Activated naive CD8-positive, alpha-beta T cell treated with anti-CD3 and anti-CD28 coated beads, Interleukin-2, amount 50 U/mL, for 24 hours (primary cell): ENCODE measurements around the gene TGFB1.
"Not testable (repeated sequence)": the region's sequence is repeated elsewhere in the genome, so short reads cannot be mapped to it uniquely, and the experiment has no call there.

Source experiments
- ATAC-seq: fragments of 150-1000 bp; cut with Tn5 transposase; one replicate; pipeline ENCODE4 v1.10.0; 2021
- DNase-seq: peaks from one replicate; pipeline ENCODE4 v3.0.0; 2021
- H3K27ac Mint-ChIP-seq: one replicate; pipeline ENCODE4 v1.8.0; 2021; ENCODE audit warnings: mild to moderate bottlenecking, mixed read lengths
- H3K27me3 Mint-ChIP-seq: one replicate; pipeline ENCODE4 v1.8.0; 2021; ENCODE audit warnings: mixed read lengths
- H3K36me3 Mint-ChIP-seq: one replicate; pipeline ENCODE4 v1.8.0; 2021; ENCODE audit warnings: low read depth, mixed read lengths
- H3K4me1 Mint-ChIP-seq: one replicate; pipeline ENCODE4 v1.8.0; 2021; ENCODE audit warnings: mixed read lengths
- H3K4me3 Mint-ChIP-seq: one replicate; pipeline ENCODE4 v1.8.0; 2021; ENCODE audit warnings: mild to moderate bottlenecking, moderate library complexity, mixed read lengths
- H3K9me3 Mint-ChIP-seq: one replicate; pipeline ENCODE4 v1.8.0; 2021; ENCODE audit warnings: mixed read lengths

The TGFB1 gene

GRCh38 chr19:41353466-41354342, at the start of gene TGFB1:
Gene TGFB1 (minus strand): TSS chr19:41353922. CDS start chr19:41353044, 878 bp downstream.
- Mint-ChIP-seq H3K9me3 (no peaks in the 10 kb centered on the region), H3K27me3 (no peaks in the 10 kb centered on the region), H3K36me3 (peaks cover 39% of the 10 kb centered on the region), H3K4me3 (peak within 1 kb of the TSS; percentile 93), H3K4me1 (peaks cover 69% of the 10 kb centered on the region), H3K27ac (peak within 1 kb of the TSS; percentile 95)
- ATAC-seq (peak; percentile 61), DNase-seq (peak; percentile 94)

- no peak overlapping the region for H3K27ac Mint-ChIP-seq
- peaks cover 2% of the 10 kb centered on the region for H3K27me3 Mint-ChIP-seq
- H3K36me3 Mint-ChIP-seq, result no peaks in the 10 kb centered on the region
- no peaks in the 10 kb centered on the region for H3K9me3 Mint-ChIP-seq
- no peak overlapping the region for H3K4me3 Mint-ChIP-seq
- DNase-seq (no peak), ATAC-seq (no peak)
- peaks cover 28% of the 10 kb centered on the region for H3K4me1 Mint-ChIP-seq
Measured at GRCh38 chr19:41402010-41402409, 48.3 kb upstream of the TGFB1 start.

GRCh38 chr19:41401483-41401882, 47.8 kb upstream of the TGFB1 start:
- ATAC-seq (no peak), DNase-seq (no peak)
- no peaks in the 10 kb centered on the region for H3K36me3 Mint-ChIP-seq
- H3K4me3 Mint-ChIP-seq, result no peak overlapping the region
- H3K9me3 Mint-ChIP-seq, result no peaks in the 10 kb centered on the region
- H3K27me3 Mint-ChIP-seq, result peaks cover 2% of the 10 kb centered on the region
- no peak overlapping the region for H3K27ac Mint-ChIP-seq
- peaks cover 29% of the 10 kb centered on the region for H3K4me1 Mint-ChIP-seq

- Mint-ChIP-seq H3K4me3 (no peak overlapping the region), H3K4me1 (peaks cover 43% of the 10 kb centered on the region), H3K27me3 (peaks cover 2% of the 10 kb centered on the region), H3K9me3 (no peaks in the 10 kb centered on the region), H3K36me3 (peaks cover 5% of the 10 kb centered on the region), H3K27ac (no peak overlapping the region)
- no peak for ATAC-seq
- no peak for DNase-seq
Measured at GRCh38 chr19:41399525-41399924, 45.8 kb upstream of the TGFB1 start.

- H3K27ac Mint-ChIP-seq, result no peak overlapping the region
- ATAC-seq, result no peak
Measured at GRCh38 chr19:41399091-41399490, 45.4 kb upstream of the TGFB1 start.

GRCh38 chr19:41398598-41398997, 44.9 kb upstream of the TGFB1 start:
- peaks cover 5% of the 10 kb centered on the region for H3K36me3 Mint-ChIP-seq
- H3K27ac Mint-ChIP-seq, result peak overlapping the region; percentile 100
- H3K27me3 Mint-ChIP-seq, result peaks cover 2% of the 10 kb centered on the region
- peaks cover 43% of the 10 kb centered on the region for H3K4me1 Mint-ChIP-seq
- DNase-seq, result no peak
- ATAC-seq, result no peak
- peak overlapping the region; percentile 96 for H3K4me3 Mint-ChIP-seq
- H3K9me3 Mint-ChIP-seq, result no peaks in the 10 kb centered on the region

More at GRCh38 chr19:41399091-41399490, 45.4 kb upstream of the TGFB1 start:
- no peak for DNase-seq
- H3K36me3 Mint-ChIP-seq, result peaks cover 5% of the 10 kb centered on the region
- H3K4me1 Mint-ChIP-seq, result peaks cover 43% of the 10 kb centered on the region
- H3K27me3 Mint-ChIP-seq, result peaks cover 2% of the 10 kb centered on the region
- H3K9me3 Mint-ChIP-seq, result no peaks in the 10 kb centered on the region
- H3K4me3 Mint-ChIP-seq, result peak overlapping the region; percentile 96

- DNase-seq (no peak), ATAC-seq (no peak)
- Mint-ChIP-seq H3K4me3 (peak overlapping the region; percentile 96), H3K4me1 (peaks cover 43% of the 10 kb centered on the region), H3K36me3 (peaks cover 5% of the 10 kb centered on the region), H3K27me3 (peaks cover 2% of the 10 kb centered on the region), H3K9me3 (no peaks in the 10 kb centered on the region), H3K27ac (peak overlapping the region; percentile 100)
Measured at GRCh38 chr19:41398050-41398418, 44.3 kb upstream of the TGFB1 start.

- H3K36me3 Mint-ChIP-seq, result peaks cover 7% of the 10 kb centered on the region
- H3K9me3 Mint-ChIP-seq, result no peaks in the 10 kb centered on the region
- H3K4me1 Mint-ChIP-seq, result peaks cover 43% of the 10 kb centered on the region
- peak within 1 kb of the TSS; percentile 96 for H3K4me3 Mint-ChIP-seq
- peak within 1 kb of the TSS; percentile 100 for H3K27ac Mint-ChIP-seq
- H3K27me3 Mint-ChIP-seq, result peaks cover 2% of the 10 kb centered on the region
- peak; percentile 98 for DNase-seq
- ATAC-seq, result peak; percentile 98
Measured at GRCh38 chr19:41397086-41398049, 43.6 kb upstream of the TGFB1 start, which contains the start of the genes BCKDHA and EXOSC5. Gene BCKDHA (plus strand): TSS chr19:41397818. CDS start chr19:41397828, 10 bp downstream. Gene EXOSC5 (minus strand): TSS chr19:41397359. CDS start chr19:41397328, 31 bp downstream.

GRCh38 chr19:41395355-41395754, 41.6 kb upstream of the TGFB1 start:
- H3K36me3 Mint-ChIP-seq, result peaks cover 12% of the 10 kb centered on the region
- no peak for DNase-seq
- H3K4me1 Mint-ChIP-seq, result peaks cover 39% of the 10 kb centered on the region
- peak overlapping the region; percentile 24 for H3K27ac Mint-ChIP-seq
- H3K9me3 Mint-ChIP-seq, result no peaks in the 10 kb centered on the region
- ATAC-seq, result no peak
- peak overlapping the region; percentile 96 for H3K4me3 Mint-ChIP-seq
- peaks cover 2% of the 10 kb centered on the region for H3K27me3 Mint-ChIP-seq

GRCh38 chr19:41392775-41393174, 39.1 kb upstream of the TGFB1 start:
- Mint-ChIP-seq H3K27ac (no peak overlapping the region), H3K36me3 (peaks cover 14% of the 10 kb centered on the region), H3K9me3 (no peaks in the 10 kb centered on the region), H3K4me3 (no peak overlapping the region), H3K27me3 (peaks cover 2% of the 10 kb centered on the region), H3K4me1 (peaks cover 22% of the 10 kb centered on the region)
- ATAC-seq (no peak), DNase-seq (no peak)

- H3K4me3 Mint-ChIP-seq, result no peak overlapping the region
- H3K9me3 Mint-ChIP-seq, result no peaks in the 10 kb centered on the region
- peaks cover 14% of the 10 kb centered on the region for H3K36me3 Mint-ChIP-seq
- H3K27me3 Mint-ChIP-seq, result no peaks in the 10 kb centered on the region
- H3K27ac Mint-ChIP-seq, result no peak overlapping the region
- DNase-seq, result no peak
- ATAC-seq, result no peak
- peaks cover 14% of the 10 kb centered on the region for H3K4me1 Mint-ChIP-seq
Measured at GRCh38 chr19:41391618-41392017, 37.9 kb upstream of the TGFB1 start.

GRCh38 chr19:41386442-41386841, 32.7 kb upstream of the TGFB1 start:
- no peaks in the 10 kb centered on the region for H3K4me1 Mint-ChIP-seq
- H3K27me3 Mint-ChIP-seq, result no peaks in the 10 kb centered on the region
- H3K36me3 Mint-ChIP-seq, result peaks cover 7% of the 10 kb centered on the region
- no peak for DNase-seq
- no peaks in the 10 kb centered on the region for H3K9me3 Mint-ChIP-seq
- H3K27ac Mint-ChIP-seq, result no peak overlapping the region
- H3K4me3 Mint-ChIP-seq, result no peak overlapping the region
- no peak for ATAC-seq

- DNase-seq, result no peak
- H3K4me1 Mint-ChIP-seq, result no peaks in the 10 kb centered on the region
- H3K27ac Mint-ChIP-seq, result no peak overlapping the region
- H3K4me3 Mint-ChIP-seq, result no peak overlapping the region
- H3K36me3 Mint-ChIP-seq, result no peaks in the 10 kb centered on the region
- no peaks in the 10 kb centered on the region for H3K27me3 Mint-ChIP-seq
- ATAC-seq, result no peak
- H3K9me3 Mint-ChIP-seq, result no peaks in the 10 kb centered on the region
Measured at GRCh38 chr19:41384351-41384750, 30.6 kb upstream of the TGFB1 start.

- H3K27me3 Mint-ChIP-seq, H3K4me1 Mint-ChIP-seq, H3K27ac Mint-ChIP-seq, H3K36me3 Mint-ChIP-seq, DNase-seq, H3K9me3 Mint-ChIP-seq, ATAC-seq, H3K4me3 Mint-ChIP-seq: not testable (repeated sequence)
Measured at GRCh38 chr19:41381536-41381935, 27.8 kb upstream of the TGFB1 start.
